D341Med (cell line): ENCODE data around the gene C19orf44.
"Not testable (repeated sequence)": the region's sequence is repeated elsewhere in the genome, so short reads cannot be mapped to it uniquely, and the experiment has no call there.

Experiments used
- DNase-seq: peaks from one replicate; pipeline ENCODE4 v3.0.0; 2012; ENCODE audit warnings: low spot score

C19orf44 gene

DNA sequence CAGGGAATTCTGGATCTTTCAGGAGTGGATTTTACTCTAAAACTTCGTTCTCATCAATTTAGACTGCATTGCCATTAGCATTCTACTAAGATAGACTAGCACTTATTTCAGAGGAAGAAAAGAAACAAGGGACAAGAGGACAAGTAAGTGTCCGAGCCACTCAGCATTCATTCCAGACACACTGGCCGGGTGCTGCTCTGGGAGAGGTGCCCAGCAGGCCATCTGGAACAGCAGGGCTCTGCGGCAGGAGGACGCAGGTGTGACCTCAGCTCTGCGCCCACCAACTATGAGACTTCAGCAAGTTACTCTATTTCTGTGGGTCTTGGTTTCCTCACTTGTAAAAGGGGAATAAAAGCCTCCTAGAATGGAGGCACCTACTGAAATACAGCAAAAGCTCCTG lies 28.6 kb upstream of the C19orf44 start:
- DNase-seq = no peak

DNA sequence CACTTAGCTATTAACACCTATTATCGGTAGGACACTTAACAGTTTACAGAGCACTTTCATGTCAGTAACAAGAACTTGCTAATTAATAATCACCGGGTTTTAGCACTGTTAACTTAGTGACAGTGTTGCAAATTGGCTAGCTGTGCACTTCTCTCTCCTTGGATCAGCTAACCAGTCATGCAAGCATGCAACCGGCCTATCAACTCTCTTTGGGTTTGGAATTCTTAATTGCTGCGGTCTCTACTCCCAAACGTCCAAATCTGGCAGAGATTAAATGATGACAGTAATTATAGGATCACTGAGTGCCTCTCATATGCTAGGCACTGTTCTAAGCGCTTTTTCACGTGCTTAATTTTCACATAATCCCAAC lies 25.7 kb upstream of the C19orf44 start:
- DNase-seq = peak; percentile 70

DNA sequence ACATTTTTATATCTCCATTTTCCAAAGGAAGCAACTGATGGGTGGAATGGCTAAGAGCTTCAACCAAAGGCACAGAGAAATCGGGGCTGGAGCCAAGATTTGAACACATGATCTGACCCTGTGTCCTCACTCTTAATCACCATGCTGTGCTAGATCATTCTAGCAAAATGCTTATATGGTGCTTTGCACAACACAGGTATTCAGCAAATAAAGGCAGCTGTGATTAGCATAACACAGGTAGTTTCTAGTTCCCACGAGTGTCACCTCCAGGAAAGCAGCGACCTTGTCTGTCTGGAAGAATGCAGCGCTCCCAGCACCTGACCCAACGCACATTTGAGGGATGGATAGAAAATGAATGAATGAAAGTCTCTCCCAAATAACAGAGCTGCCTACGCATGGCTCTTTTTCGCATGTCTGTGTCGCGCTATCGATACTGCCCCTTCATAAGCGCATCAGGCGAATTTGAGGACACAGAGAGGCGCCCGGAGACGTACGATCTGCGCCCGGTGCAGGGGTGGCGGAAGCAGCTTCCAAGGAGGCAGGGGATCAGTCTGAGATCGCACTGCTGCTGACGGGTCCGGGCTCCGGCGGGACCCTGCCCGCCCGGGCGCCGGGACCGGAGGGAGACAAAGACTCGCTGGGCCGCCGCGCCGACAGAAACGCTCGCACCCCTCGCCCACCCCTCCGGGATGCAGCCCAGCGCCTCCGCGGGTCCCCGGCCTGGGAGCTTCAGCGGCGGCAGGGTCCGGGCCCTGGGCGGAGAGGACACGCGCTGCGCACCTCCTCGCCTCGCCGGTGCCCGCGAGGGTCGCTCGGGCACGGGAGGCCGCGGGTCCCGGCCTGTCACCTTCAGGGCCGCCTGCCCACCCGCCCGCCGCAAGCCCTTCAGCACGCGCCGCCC lies 25.0 kb upstream of the C19orf44 start:
- peak; percentile 53 for DNase-seq

DNA sequence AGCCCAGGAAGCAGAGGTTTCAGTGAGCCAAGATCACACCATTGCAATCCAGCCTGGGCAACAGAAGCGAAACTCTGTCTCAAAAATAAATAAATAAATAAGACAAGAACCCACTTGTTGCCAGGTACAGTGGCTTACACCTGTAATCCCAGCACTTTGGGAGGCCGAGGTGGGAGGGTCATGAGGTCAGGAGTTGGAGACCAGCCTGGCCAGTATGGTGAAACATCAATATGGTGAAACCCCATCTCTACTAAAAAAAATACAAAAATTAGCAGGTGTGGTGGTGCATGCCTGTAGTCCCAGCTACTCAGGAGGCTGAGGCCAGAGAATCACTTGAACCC lies 23.7 kb upstream of the C19orf44 start:
- not testable (repeated sequence) for DNase-seq

DNA sequence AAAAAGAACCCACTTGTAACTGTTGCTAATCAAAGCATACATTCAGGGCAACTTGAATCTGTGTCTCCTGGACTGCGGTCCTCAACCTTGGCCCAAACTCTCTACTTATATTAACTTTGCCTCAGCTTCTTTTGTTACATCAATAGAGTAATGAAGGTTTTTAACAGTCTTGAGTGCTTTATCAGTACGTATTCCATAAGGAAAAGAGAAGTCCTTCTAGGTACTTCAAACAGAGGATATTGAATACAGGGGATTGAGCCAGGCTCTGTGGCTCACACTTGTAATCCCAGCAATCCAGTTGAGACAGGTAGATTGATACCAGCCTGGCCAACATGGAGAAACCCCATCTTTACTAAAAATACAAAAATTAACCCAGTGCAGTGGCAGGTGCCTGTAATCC lies 23.2 kb upstream of the C19orf44 start:
- no peak for DNase-seq

DNA sequence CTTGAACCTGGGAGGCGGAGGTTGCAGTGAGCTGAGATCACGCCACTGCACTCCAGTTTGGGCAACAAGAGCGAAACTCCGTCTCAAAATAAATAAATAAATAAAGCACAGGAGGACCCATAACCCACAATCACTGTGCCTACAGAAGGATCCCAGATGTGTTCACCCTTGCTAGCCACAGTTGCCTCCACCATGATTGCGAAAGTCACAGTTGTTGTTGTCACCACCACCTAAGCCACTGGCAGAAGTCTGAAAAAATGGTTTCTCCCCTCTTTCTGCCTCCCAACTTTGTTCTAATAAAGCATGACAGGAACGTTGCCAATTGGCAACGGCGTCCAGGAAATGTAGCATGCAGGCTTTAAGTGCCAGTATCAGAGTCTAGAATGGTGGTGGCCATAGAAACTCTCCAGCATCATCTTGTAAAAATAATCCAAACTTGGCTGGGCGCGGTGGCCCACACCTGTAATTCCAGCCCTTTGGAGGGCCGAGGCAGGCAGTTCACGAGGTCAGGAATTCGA lies 22.3 kb upstream of the C19orf44 start:
- DNase-seq = no peak

DNA sequence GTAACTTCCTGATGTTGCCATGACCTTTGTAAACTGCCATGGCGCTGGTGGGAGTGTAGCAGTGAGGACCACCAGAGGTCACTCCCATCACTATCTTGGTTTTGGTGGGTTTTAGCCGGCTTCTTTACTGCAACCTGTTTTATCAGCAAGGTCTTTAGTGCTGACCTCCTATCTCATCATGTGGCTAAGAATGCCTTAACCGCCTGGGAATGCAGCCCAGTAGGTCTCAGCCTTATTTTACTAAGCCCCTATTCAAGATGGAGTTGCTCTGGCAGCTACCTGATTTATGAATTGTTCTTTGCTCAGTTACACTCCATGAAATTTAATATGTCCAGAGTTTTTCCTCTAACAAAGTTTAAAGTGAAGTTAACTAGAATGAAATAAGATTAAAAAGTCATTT lies 19.8 kb upstream of the C19orf44 start:
- no peak for DNase-seq

DNA sequence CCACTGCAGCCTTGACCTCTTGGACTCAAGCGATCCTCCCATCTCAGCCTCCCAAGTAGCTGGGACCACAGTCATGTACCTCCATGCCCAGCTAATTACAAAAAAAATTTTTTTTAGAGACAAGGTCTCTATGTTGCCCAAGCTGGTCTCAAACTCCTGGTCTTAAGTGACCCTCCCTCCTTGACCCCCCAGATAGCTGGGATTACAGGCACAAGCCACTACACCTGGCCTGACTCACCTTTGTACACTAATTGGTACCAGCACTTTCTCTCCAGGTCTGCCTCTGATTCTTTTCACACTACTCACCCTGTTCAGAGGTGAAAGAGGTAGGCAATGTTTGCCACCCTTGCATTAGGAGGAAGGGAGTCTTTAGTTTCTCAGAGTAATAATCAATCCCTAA lies 18.9 kb upstream of the C19orf44 start:
- no peak for DNase-seq

DNA sequence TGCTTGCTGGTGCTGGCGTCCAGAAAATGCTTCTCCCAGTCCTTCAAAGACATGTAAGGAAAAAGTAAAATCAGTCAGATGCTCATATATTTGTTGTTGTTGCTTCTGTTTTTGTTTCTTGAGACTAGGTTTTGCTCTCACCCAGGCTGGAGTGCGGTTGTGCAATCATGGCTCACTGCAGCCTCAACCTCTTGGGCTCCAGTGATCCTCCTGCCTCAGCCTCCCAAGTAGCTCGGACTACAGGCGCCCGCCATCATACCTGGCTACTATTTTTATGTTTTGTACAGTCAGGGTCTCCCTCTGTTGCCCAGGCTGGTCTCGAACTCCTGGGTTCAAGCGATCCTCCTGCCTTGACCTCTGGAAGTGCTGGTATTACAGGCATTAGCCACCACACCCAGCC lies 13.4 kb upstream of the C19orf44 start:
- no peak for DNase-seq

DNA sequence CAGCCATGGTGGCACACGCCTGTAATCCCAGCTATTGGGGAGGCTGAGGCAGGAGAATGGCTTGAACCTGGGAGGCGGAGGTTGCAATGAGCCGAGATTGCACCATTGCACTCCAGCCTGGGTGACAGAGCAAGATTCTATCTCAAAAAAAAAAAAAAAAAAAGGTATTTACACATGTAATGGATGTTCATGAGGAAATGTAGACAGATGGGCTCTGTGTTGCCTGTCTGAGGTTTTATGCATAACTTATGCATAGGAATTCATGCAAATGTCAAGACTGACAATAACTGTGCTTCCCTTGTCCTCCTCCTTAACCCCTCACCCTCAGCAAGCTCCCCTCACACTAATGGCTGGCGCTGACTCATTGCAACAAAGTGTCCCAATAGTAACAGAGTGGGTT lies 9.7 kb upstream of the C19orf44 start:
- DNase-seq = not testable (repeated sequence)

DNA sequence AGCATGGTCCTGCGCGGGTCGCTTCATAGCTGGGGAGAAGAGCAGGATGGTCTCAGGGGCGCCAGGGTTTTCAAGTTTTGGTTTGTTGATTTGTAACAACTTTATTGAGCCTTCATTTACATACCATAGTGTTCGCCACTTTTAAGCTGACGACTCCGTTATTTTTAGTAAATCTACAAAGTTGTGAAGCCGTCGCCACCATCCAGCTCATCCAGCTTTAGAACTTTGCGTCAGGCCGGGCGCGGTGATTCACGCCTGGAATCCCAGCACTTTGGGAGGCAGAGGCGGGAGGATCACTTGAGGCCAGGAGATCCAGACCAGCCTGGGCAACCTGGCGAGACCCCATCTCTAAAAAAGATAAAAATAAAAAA lies 404 bp downstream of the C19orf44 start:
- no peak for DNase-seq

DNA sequence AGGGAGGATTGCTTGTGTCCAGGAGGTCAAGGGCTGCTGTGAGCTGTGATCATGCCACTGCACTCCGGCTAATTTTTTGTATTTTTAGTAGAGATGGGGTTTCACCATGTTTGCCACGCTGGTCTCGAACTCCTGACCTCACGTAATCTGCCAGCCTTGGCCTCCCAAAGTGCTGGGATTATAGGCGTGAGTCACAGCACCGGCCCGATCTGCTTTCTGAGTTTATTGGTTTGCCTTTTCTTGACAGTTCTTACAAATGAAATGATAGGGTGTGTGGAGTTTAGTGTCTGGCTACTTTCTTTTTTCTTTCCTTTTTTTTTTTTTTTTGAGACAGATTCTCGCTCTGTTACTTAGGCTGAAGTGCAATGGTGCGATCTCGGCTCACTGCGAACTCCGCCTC lies 848 bp downstream of the C19orf44 start:
- DNase-seq = no peak

DNA sequence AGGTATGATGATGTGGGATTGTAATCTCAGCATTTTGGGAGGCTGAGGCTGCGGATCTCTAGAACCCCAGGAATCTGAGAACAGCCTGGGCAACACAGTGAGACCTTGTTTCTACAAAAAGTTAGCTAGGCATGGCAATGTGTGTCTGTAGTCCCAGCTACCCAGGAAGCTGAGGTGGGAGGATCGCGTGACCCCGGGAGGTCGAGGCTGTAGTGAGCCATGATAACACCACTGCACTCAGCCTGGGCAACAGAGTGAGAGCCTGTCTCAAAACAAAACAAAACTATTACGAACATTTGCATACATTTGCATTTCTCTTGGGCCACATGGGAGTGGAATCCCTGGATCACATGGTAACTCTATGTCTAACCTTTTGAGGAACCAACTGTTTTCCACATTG lies 1.6 kb downstream of the C19orf44 start:
- DNase-seq = no peak

DNA sequence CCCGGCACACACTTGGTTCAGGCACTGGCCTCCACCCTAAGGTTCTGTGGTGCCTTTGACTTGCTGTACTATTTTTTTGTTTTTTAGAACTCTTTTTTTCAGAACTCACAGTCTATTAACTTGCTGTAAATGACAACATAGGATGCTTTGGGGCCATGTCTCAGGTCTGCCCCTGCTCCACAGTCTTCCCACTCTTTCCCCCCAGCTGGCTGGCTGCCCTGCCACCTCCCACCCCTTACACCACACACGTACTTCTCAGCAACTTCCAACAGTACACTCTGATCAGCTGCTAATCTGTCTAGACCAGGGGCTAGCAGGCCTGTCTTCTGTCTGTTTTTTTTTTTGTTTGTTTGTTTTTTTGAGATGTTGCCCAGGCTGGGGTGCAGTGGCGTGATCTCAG lies 8.1 kb downstream of the C19orf44 start:
- no peak for DNase-seq

DNA sequence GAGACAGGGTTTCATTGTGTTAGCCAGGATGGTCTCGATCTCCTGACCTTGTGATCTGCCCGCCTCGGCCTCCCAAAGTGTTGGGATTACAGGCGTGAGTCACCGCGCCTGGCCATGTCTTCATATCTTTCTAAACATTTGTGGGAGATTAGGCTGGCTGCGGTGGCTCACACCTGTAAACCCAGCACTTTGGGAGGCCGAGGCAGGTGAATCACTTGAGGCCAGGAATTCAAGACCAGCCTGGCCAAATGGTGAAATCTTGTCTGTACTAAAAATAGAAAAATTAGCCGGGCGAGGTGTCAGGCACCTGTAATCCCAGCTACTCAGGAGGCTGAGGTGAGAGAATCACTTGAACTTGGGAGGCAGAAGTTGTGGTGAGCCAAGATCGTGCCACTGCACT lies 10.0 kb downstream of the C19orf44 start:
- DNase-seq = not testable (repeated sequence)

DNA sequence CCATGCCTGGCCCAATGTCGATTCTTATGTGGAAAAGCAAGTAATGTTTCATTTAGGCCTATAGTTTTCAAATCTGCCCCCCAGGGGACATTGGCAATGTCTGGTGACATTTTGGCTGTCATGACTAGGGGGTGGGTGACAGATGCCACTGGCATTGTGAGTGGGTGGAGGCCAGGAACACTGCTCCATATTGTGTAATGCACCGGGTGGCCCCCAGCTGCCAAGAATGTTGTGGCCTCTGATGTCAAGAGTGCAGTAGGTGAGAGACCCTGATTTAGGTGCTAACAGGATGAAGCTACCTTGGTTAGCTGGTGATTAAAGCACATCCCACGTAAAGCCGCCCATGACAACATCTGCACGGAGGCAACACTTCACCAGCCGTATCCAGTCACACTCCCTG lies 10.8 kb downstream of the C19orf44 start:
- DNase-seq = no peak

DNA sequence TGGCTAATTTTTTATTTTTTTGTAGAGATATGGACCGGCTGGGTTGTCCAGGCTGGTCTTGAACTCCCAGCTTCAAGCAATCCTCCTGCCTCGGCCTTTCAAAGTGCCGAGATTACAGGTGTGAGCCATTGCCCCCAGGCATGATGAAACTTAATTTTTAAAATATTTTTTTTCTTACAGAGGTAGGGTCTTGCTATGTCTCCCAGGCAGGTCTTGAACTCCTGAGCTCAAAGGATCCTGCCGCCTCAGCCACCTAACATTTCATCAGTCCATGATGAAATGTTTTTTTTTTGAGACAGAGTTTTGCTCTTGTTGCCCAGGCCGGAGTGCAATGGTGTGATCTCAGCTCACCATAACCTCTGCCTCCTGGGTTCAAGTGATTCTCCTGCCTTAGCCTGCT lies 12.4 kb downstream of the C19orf44 start:
- no peak for DNase-seq

DNA sequence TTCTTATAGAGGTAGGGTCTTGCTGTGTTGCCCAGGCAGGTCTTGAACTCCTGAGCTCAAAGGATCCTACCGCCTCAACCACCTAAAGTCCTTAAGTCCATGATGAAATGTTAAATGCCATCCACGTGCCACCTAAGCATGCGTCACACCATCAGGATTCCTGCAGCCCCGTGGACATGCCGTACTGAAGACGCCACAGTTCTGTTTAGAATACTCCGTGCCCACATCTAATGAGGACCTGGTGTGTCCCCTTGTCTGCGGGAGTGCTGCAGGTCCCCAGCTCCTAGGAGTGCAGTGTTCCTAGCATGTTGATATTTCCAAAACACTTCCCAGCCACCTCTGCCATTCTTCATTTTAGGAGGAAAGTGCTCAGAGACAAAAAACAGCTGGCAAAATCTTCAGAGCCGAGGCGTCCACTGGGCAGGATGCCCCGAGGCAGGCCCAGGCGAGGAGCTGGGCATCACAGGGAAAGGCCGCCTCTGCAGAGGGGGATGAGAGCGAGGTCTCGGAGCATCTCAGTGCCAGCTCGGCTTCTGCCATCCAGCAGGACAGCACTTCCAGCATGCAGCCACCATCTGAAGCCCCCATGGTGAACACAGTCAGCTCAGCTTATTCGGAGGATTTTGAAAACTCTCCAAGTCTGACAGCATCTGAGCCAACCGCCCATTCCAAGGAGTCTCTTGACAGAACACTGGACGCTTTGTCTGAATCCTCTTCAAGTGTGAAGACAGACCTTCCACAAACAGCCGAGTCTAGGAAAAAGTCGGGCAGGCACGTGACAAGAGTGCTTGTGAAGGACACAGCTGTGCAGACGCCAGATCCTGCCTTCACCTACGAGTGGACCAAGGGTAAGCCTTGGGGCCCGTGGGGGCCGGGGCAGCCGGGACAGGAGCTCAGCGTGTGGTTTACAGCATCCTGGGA lies 13.2 kb downstream of the C19orf44 start:
- no peak for DNase-seq

DNA sequence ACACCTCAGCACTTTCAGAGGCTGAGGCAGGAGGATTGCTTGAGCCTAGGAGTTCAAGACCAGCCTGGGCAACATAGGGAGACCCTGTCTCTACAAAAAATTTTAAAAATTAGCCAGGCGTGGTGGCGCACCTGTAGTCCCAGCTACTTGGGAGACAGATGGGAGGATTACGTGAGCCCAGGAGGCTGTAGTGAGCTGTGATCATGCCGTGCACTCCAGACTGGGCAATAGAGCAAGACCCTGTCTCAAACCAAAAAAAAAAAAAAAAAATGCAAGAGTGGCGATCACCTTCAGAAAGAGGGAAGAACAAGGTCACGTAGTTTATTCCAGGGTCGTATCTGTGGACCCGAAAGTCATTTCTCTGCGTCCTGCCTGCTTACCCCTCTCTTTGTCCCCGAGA lies 16.4 kb downstream of the C19orf44 start:
- not testable (repeated sequence) for DNase-seq

DNA sequence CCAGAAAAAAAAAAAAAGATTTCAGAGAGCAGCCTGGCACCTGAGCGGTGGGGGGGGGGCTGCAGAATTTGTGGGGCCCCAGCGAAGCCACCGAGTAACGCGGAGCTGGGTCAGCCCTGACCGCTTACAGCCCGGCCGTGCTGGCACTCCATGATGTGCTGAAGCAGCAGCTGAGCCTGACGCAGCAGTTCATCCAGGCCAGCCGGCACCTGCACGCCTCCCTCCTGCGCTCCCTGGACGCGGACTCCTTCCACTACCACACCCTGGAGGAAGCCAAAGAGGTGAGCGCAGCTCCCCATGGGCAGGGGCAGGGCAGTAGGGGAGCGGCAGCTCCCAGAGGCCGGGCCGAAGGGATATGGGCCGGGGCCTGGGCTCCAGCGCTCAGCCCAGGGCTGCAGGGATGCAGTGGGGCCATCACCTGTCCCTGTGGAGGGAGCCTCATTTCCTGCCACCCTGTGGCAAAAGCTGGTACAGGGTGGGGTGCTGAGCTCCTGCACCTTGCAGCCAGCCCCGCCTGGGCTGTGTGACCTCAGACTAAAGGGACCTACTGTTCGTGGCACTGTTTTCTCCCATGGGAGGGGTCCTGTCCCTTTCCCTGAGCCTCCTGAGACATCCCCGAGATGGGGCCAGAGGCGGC lies 18.3 kb downstream of the C19orf44 start:
- DNase-seq = peak; percentile 56

DNA sequence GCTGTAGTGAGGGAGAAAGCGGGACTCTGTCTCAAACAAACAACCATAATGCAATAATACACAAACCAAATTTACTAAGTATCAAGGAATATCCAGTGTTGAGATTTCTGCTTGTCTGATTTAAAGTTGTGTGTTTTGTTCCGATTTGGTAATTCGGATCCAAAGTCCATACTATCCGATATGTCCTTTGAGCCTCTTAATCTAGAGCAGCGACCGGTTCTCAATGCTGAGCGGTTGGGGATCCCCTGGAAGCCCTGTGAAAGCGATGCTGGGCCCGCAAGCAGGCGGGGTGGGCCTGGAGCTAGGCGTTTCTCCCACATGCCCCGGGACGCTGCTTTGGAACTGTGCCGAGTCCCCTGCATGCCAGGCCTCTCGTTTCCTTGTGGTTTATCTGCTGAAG lies 20.2 kb downstream of the C19orf44 start:
- DNase-seq = peak; percentile 34

DNA sequence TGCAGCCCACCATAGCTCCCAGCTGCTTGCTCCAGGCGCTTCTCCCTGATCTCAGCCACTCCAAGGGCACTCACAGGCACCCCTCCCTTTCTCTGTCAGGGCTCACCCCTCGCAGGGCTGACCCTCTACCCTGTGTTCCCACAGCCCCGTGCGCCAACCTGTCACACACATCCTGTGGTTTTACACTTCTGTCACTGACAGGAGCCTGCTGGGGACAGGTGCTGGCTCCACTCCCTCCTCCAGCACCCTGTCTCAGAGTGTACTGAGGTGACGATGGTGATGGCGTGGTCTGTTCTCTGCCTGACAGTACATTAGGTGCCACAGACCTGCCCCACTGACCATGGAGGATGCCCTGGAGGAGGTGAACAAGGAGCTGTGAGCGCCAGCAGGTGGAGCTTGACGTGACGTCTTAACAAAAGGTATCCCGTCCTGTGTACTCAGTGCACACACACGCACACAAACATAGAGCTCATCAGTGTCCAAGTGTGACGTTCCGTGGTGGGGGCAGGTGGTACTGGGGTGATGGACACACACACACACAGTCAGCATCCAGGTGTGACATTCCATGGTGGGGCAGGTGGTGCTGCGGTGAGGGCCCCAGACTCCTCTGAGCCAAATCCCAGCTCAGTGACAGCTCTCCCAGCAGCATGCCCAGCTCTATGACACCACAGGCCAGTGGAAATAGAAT lies 20.9 kb downstream of the C19orf44 start:
- DNase-seq = peak; percentile 24
